Measurements from ENCODE around the gene ARPC5L. TPM values are rescaled to one million over a fixed set of nuclear protein-coding genes. Genes with fewer than 3 reads are reported as not detected.

ARPC5L gene
- total and polyA plus RNA-seq, 9 of the 15 experiments (the other 6 are each of a cell fraction or from before 2014, with no cell fraction given) = 25.4 to 113 (median 63.8) TPM

- Histone ChIP-seq H3K4me1 (replicated peaks in 1 of 2; ENCODE audit: control insufficient read depth in 2 of 2, insufficient read depth in 2 of 2, low read length in 2 of 2) (peaks cover 0 to 27% of the 10 kb centered on the region in 2 experiments; a peak in 3 of 5 replicates), H3K36me3 (ENCODE audit: control insufficient read depth, insufficient read depth, low read length) (no peaks in the 10 kb centered on the region), H3K4me2 (ENCODE audit: insufficient read depth, low read length) (no peak overlapping the region), H3K9me1 (ENCODE audit: control insufficient read depth, insufficient read depth, low read length) (no peaks in the 10 kb centered on the region), H3K27me3 (ENCODE audit: control insufficient read depth in 2 of 2, insufficient read depth in 2 of 2, low read length in 2 of 2) (no peaks in the 10 kb centered on the region), H3K9me3 (replicated peaks; ENCODE audit: control insufficient read depth, insufficient read depth, low read depth, low read length) (no peaks in the 10 kb centered on the region), H3K4me3 (no peak overlapping the region), H2AFZ (ENCODE audit: low read depth, low read length) (peak overlapping the region; percentile 18), H3K27ac (ENCODE audit: extremely low read depth, low read depth, low read length) (no peak overlapping the region), H3K9ac (ENCODE audit: insufficient read depth in 1 of 2, low read depth in 2 of 2, low read length in 2 of 2) (peak overlapping the region in 1 of 2 experiments; percentile 54; a peak in 2 of 4 replicates), H3K79me2 (ENCODE audit: control insufficient read depth, insufficient read depth, low read length) (no peaks in the 10 kb centered on the region), H4K20me1 (replicated peaks; ENCODE audit: control insufficient read depth, insufficient read depth, low read length) (no peaks in the 10 kb centered on the region)
- TF ChIP-seq ZNF609 (CRISPR knock-in tag; IDR thresholded peaks at IDR 0.05; ENCODE audit: borderline replicate concordance) (no peak), ZZZ3 (IDR thresholded peaks at IDR 0.05) (no peak), RBM25 (IDR thresholded peaks at IDR 0.05; ENCODE audit: low read depth, low read length, severe bottlenecking) (peak; percentile 6), RAD21 (CRISPR knock-in tag; conservative IDR thresholded peaks at IDR 0.05 in 1 of 2, IDR thresholded peaks at IDR 0.05 in 1 of 2) (peak in 1 of 2 experiments; percentile 6; a peak in 1 of 4 replicates), RFX5 (IDR thresholded peaks at IDR 0.05; ENCODE audit: low read depth, low read length) (no peak), CTCF (IDR thresholded peaks at IDR 0.05 in 2 of 3, conservative IDR thresholded peaks at IDR 0.05 in 1 of 3; ENCODE audit: insufficient read depth in 2 of 3, low read depth in 1 of 3, low read length in 3 of 3) (peak; percentile 26 to 47 (median 45); a peak in 5 of 6 replicates), ZBTB7A (IDR thresholded peaks at IDR 0.05; ENCODE audit: borderline replicate concordance, control insufficient read depth, low read depth, low read length) (peak; percentile 37; the same call in 1 of the 2 replicates), NR3C1 (CRISPR knock-in tag; IDR thresholded peaks at IDR 0.05) (no peak)
- CTCF ChIA-PET (ENCODE audit: low intra/inter-chr PET ratio) = interaction anchor here (0.6 kb wide), 1 partner anchor 13 kb away, joined by 3 read pairs; no protein-coding TSS in a partner anchor
- 43% methylated on average over 12 of the region's 12 CpGs for WGBS (ENCODE audit: insufficient coverage, low coverage, missing lambda C conversion rate)
- DNase-seq (ENCODE audit: extremely low read depth in 1 of 4, low spot score in 3 of 4) (peak in 3 of 4 experiments; percentile 44 to 50 (median 45)), ATAC-seq (peak; percentile 73), FAIRE-seq (no peak)
- no TSS peak for BruUV-seq (replicated peaks)
- intact Hi-C loops (cut with micrococcal nuclease) = no loop called here
- in situ Hi-C loops (cut with MboI) = loop anchor here (5.0 to 10.0 kb wide), 2 partner anchors 45 to 217 kb away; no protein-coding TSS in a partner anchor
- POLR2A ChIA-PET = interaction anchor here (0.6 to 1.4 kb wide), 5 partner anchors 11 to 1981 kb away, joined by 3 to 6 read pairs (median 5); no protein-coding TSS in a partner anchor
These were observed 22.2 kb upstream of the ARPC5L start for GRCh38 chr9:124839612-124840299.
